HuH-7 (cell line): ENCODE results near the gene MTOR.

Experiments
- DNase-seq: peaks from one replicate; pipeline ENCODE4 v3.0.0; 2011; ENCODE audit warnings: low spot score

Gene MTOR

DNA sequence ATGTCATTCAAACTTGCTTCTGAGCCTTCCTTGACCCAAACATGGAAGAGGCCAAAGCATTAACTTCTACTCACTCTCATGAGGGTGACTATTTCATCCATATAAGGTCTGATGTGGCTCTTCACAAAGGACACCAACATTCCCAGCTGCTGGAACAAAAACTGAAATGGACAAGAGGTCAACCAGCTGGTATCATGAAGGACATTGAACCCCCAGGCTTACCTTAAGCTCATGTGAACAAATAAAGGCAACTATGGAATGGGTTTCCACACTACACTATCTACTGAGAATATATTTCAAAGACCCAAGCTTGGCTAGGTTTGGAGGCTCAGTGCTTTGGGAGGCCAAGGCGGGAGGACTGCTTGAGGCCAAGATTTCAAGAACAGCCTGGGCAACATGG is 46.3 kb downstream of the MTOR start:
- DNase-seq, result no peak

DNA sequence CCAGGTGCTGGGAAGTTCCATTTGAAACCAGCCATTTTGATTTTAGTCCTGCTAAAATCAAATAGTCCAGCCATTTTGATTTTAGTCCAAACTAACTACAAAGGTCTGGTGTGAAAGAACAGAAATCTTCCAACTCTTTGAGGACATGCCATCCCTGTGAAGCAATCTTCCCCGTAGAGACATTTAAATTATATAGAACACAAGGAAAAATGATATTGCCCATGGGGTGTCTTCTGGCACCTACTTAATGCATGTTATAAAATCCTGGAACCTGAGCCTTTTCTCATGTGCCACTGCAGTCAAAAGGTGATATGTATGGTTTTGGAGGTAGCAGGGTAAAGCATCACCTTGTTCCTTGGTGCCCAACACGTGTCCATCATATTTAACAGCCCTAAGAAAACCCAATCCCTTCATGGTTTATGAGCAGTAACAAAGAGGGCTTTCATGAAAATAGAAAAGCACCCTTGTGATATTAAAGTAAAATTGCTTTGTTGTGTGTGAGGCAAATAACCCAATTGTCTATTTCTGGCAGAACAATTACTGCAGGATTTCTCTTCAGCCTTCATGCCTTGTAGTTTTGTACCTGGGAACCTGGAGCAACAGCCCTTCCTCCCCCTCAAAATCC is 46.9 kb downstream of the MTOR start:
- DNase-seq, result no peak

DNA sequence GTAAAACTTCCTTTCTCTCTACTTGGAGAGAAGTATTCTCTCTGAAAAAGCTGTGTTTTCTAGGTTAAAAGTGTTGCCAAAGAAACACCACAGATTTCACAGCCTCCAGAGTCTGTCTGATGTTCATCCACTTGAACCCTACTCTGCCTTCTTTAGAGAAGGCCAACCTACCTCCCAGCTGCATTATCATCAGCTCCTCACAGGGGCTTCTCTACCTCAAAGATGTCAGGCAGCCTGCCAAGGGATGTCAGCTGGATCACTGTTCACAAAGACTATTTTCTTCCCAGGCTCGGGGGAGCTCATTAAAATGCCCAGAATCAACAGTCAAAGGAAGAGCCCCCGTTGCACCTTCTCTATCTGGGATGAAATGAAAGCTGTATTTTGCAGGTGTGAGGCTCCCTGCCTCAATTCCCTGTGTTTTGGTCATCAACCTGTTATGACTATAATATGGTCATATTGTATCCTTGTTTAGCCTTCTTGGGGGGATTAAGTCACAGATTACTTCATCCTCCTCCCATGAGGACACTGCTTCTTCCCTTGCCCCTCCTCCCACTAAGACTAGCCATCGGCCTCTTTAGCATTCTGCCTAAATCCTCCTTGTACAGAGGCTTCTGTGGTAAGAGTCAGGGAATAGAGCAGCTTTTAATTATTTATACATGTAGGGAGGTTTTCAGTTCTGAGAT is 47.5 kb downstream of the MTOR start:
- no peak for DNase-seq

DNA sequence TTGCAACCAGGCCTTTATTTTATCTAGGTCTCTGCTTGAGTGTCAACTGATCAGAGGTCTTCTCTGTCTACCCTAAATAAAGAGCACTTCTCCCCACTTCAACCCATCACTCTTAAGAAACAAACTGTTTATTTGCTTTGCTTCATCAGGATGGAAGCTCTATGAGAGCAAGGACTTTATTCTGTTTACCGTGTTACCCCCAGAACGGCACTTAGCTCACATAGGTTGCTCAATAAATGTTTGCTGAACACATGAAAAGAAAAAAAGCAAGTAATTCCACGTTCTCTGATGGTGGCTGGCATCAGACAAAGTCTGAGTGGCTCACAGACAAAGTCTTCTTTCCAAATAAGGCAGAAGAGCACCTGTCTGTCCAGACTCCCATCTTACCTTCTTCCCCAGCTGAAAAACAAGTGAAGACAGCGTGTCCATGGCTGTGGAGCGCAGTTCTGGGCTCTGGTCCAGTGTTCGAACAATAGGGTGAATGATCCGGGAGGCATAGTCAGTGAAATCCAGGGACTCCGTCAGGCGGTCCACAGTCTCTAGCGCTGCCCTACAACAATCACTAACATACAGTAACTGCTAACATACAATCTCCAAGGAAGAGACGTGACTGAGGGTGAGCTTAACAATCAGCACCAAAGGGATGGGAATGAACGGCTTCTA is 50.3 kb downstream of the MTOR start:
- no peak for DNase-seq

DNA sequence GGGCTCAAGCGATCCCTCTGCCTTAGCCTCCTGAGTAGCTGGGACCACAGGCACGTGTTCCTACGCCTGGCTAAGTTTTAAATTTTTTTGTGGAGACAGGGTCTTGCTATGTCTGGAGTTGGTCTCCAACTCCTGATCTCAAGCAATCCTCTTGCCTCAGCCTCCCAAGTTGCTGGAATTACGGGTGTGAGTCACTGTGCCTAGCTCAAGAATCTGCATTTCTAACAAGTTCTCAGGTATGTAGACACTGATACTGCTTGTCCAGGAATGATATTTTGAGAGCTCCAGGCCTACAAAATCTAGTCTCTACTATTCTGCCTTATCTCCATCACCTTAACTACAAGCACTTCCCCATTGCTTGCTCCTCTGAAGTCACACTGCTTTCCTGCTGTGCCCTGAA is 50.9 kb downstream of the MTOR start:
- DNase-seq, result no peak

DNA sequence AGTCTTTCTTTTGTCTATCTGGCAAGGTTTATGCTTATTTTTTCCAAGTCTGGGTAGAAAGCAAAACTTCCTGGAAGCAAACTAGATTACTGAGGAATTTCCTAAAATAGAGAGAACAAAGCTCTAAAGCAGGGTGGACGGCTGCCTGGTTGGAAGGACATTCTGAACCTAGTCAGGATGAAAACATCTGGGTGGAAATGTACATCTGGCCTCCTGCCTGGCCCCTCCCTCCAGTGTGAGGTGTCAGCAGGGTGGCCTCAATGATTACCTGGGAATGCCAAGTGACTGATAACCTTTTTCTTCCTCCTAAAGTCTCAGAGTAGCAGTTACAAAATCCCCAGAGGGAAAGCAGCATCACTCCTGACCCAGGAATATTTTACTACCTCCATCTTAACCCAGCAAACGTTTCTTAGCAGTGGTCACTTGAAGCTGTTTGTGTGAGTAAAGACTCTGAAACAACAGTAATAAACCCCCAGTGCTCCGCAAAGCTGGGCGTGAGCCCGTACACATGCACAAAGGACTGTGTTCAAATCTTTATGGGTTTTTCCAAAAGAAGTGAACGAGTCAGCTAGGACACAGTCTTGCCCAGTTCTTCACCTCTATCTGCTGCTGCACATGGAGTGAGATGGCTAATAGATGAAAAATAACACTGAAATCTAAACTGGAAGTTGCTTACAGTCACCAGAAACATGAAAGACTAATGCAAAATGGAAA is 54.3 kb downstream of the MTOR start:
- no peak for DNase-seq

DNA sequence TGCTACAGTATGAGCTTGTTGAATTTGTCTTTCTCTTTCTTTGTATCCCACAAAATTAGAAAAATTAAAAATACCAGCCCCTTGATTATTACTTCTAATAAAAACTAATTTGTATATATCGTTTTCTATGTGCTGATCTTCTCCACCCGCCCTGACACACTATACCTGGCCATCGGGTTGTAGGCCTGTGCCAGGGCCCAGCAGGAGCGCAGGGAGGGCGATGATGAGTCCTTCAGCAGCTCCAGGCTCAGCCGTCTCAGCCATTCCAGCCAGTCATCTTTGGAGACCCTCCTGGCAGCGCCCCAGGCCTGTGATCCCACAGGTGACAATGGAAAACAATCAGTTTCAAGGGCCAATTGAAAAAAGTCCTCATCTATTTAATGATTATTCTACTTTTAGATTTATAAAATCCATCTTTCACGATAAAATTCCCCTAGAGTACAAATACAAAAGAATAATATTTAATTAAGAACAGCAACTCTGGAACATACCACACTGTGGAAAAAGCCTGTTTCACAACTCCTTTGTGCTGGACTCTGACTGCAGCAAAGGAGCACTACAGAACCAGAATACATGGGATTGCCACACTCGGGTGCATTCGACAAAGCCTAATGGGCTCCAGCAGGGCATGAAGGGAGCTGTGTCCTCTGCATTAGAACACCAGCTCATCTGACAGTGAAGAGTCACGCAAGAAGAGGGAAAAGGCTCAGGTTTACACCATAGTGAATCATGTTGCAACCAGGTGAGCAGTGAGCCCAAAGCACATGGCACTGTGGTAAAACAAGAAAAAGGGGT is 57.8 kb downstream of the MTOR start:
- no peak for DNase-seq

DNA sequence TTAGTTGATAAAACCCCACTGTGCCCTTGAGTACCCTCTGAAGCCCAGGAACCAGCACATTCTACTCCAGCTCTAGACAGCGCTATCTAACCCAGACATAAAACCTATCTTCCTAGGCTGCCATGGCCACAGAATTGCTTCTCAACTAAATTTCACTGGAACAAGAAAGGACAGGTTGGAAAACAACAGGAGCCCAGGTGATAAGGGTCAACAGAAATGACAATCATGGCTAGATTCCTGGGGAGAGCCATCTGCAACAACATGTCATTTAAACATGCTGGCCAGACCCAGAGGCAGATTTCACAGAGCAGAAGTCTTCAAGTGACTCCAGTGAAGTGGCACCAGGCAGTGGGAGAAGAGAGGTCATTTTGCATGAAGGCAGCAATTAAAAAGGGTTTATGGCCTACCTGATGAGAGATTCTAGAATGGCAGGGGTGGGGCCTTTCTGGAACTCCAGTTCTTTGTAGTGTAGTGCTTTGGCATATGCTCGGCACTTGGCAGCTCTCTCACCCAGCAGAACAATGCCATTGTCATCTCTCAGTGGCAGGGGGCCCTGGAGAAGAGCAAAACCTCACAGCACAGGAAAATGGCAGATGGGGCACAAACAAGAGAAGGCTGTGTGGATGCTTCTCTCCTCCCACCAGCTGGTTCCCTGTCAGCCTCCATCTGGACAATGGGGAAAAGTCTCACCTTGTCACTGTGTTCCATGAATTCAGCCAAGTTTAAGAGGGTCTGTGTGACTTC is 63.3 kb downstream of the MTOR start:
- no peak for DNase-seq

DNA sequence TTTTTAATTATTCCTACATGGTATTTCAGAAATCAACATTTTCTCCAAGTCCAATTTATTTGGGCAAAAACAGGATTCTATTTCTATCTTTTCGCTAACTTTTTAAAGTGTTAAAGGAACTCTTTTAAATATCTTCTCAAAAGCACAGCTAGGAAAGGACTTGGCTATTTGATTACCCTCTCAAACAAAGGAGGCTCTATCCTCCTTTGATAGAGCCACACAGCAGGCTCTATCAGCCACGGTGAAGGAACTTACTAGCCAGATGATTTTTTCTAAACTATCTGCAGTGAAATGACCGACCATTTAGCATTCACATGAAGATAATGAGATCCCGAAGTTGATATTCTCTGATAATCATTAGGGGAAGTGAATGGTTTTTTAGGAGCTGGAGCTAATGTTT is 64.1 kb downstream of the MTOR start:
- DNase-seq, result no peak

DNA sequence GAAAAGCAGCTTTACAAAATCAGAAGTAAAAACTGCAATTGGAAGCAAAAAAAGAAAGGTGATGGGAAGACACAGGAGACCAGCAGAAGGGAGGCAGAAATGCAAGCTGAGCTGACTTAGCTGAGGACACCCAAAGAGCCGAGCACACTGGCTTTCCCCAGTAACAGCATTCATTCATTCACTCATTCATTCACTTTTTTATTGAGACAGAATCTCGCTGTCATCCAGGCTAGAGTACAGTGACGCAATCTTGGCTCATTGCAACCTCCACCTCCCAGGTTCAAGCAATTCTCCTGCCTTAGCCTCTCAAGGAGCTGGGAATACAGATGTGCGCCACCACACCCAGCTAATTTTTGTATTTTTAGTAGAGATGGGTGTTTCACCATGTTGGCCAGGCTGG is 65.0 kb downstream of the MTOR start:
- DNase-seq, result no peak

DNA sequence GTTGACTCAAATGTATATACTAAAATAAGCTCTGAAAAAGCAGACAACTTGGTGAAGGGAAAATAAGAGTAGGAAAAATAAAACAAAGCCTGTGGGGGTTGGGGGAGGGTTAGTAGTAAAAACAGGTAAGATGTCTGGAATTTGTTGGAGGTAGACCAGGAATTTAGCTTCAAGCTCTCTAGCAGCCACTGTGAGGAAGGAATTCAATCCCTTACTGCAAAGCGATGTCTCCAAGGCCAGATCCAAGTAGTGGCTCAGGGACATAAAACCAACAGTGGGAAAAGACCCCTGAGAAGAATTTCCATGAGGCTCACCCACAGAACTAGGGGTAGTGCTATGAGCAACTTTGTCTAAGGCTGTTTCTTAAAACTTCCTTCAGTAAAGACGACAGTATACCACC is 65.4 kb downstream of the MTOR start:
- DNase-seq, result no peak

DNA sequence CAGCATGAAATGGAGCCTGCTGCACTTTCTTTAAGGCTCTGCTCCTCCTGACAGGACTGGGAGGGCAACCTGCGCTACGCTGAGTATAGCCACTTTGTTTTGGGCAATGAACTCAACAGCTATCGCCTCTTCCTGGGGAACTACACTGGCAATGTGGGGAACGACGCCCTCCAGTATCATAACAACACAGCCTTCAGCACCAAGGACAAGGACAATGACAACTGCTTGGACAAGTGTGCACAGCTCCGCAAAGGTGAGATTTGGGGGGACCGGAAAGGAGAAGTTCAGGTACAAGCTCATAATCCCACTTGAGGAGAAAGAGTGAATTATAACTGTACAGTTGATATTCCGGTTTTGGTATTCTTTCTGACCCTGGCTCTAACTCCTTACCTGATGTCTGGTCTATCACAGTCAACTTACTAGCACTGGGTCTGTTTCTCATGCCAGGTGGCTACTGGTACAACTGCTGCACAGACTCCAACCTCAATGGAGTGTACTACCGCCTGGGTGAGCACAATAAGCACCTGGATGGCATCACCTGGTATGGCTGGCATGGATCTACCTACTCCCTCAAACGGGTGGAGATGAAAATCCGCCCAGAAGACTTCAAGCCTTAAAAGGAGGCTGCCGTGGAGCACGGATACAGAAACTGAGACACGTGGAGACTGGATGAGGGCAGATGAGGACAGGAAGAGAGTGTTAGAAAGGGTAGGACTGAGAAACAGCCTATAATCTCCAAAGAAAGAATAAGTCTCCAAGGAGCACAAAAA is 67.8 kb downstream of the MTOR start:
- no peak for DNase-seq

DNA sequence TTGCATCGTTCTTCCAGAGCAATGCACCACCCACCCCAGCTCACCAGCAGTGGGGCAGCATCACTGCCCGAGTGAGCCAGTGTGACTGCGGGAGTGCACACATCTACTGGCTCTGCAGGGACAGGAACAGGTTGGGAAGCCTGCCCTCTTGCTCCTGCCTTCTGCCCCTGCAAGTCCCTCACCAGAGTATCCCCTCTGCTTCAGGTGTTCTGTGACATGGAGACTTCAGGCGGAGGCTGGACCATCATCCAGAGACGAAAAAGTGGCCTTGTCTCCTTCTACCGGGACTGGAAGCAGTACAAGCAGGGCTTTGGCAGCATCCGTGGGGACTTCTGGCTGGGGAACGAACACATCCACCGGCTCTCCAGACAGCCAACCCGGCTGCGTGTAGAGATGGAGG is 69.0 kb downstream of the MTOR start:
- DNase-seq, result no peak

DNA sequence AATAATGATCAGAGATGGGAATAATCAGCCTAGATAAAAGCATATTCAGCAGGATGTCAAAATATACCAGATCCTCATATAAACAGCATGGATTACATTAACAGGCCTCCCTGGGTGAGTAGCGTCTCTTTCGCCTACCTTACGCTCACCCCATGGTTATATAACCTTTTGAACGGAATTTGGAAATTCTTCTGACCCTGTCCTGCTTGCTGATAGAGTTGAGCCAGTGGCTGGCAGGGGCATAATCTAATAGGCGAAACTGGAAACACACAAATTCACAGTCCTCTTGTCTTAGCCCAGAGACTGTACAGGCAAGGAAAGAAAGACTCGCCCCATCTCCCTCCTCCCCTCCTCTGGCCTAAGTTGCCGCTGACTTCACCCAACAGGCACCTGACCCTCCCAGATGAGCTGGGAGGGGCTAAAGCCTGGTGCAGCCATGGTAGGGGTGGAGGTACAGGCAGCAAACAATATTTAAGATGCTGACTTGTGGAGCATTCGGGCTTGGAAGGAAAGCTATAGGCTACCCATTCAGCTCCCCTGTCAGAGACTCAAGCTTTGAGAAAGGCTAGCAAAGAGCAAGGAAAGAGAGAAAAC is 73.4 kb downstream of the MTOR start, which contains the start of gene ANGPTL7:
TSS of gene ANGPTL7 (plus strand) at position 498 of the 594 bp plus-strand sequence. CDS start 225 bp downstream, outside the sequence.
- DNase-seq, result no peak

DNA sequence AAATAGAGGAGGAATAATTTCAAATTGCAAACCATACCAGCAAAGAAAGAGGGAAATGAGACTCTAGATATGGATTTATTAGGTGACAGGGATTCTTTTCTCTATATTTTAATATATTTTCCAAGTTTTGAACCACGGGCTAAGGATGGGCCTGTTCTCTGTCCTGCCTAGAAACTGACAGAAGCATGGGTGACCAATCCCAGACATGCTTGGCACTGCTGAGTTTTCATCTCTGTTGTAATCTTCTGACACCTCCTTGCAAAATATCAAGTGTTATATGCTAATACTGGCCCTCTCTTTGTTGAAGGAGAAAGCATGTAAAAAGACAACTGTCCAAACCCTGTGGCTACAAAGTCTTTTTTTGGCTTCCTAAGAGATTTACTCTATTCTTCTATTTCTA is 74.0 kb downstream of the MTOR start:
- DNase-seq, result no peak

DNA sequence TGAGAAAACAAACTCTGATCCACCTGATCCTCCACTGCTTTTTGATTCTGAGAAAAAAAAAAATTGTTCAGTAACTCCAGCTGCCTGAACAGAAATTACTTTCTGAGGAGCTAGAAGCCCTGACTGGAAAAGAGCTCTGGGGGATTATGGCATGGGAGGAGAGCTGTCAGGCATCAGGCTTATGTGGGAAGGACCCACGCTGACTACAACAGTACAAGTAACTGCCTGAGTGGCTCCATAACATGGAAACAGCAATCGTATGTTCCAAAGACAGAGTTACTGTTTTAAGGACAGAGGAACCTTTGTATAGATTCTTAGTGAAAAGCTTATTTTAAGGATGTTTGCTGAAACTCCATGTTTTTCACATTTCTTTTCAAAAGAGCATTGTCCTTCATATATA is 74.4 kb downstream of the MTOR start:
- DNase-seq, result no peak

DNA sequence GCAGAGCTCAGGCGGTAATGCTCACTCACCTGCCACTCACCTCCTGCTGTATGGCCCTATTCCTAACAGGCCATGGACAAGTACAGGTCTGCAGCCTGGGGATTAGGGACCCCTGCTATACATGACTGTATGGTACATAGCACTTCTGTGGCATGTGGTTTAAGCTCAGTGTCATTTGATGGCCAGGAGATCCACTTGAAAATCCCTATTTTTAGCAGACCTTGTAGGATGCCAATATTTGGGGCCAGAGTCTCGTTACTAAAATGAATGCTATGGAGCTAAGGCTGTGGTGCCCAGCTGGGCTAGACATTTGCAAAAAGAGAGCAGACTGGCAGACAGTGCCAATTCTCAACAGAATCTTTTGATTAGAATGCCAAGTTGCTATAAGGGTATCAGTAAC is 74.9 kb downstream of the MTOR start:
- no peak for DNase-seq

DNA sequence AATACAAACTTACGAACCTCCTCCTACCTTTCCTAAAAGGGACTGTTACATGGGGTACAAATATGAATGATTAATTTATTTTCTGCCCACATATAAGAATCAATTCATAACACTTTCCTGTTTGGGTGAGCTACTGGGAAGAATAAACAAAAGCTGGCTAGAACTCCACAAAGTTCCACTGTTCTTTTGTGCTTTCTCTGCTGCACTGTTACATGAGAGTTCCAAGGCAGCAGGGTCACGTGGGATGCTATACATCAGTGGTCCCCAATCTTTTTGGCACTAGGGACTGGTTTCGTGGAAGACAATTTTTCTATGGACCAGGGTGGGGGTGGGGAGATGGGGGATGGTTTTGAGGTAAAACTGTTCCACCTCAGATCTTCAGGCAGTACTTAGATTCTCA is 75.4 kb downstream of the MTOR start:
- DNase-seq, result no peak

DNA sequence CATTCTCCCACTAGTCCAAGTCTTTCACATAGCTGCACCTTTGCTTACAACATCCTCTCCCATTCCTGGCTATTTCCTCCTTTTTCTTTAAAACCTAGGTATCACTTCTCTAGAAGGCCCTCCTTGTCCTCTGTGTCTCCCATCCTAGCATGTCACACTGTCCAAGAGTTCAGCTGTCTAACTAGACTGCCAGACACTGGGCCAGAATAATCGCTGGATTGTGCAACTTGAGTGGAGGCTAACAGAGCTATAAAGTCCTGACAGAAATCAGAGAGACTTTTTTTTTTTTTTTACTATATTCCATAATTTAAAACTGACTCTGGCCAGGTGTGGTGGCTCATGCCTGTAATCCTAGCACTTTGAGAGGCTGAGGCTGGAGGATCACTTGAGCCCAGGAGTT is 77.4 kb downstream of the MTOR start:
- DNase-seq, result no peak

DNA sequence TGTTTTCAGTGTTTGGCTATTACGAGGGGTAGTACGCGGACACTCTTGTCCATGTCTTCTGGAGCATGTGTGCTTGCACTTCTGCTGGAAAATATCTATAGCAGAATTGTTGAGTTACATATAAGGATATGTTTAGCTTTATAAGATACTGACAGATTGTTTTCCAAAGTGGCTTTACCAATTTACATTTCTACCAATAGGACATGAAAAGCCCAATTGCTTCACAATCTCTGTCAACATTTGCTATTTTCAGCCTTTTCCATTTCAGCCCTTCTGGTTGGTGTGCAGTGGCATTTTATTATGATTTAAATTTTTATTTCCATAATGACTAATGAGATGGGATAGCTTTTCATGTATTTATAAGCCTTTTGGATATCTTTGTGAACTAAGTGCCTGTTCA is 79.5 kb downstream of the MTOR start:
- DNase-seq, result no peak
